GM12872 (cell line): ENCODE results near the gene CASP10.

Experiments used
- CTCF ChIP-seq: IDR thresholded peaks from 3 replicates; pipeline ENCODE4 v1.5.1; 2011; ENCODE audit warnings: low read depth, mild to moderate bottlenecking, low read length, moderate library complexity; ENCODE audit not compliant: insufficient read depth

CASP10 gene

GRCh38 chr2:201152999-201153815 is 29.7 kb upstream of the CASP10 start:
- TF ChIP-seq CTCF: no peak

GRCh38 chr2:201154615-201155399 is 28.1 kb upstream of the CASP10 start:
- no peak for TF ChIP-seq CTCF

- no peak for TF ChIP-seq CTCF
Measured at GRCh38 chr2:201156036-201156435, 26.9 kb upstream of the CASP10 start.

- no peak for TF ChIP-seq CTCF
Measured at GRCh38 chr2:201156640-201157039, 26.3 kb upstream of the CASP10 start.

- no peak for TF ChIP-seq CTCF
Measured at GRCh38 chr2:201157694-201158093, 25.2 kb upstream of the CASP10 start.

GRCh38 chr2:201158111-201158929 is 24.6 kb upstream of the CASP10 start:
- TF ChIP-seq CTCF: peak; percentile 71

DNA sequence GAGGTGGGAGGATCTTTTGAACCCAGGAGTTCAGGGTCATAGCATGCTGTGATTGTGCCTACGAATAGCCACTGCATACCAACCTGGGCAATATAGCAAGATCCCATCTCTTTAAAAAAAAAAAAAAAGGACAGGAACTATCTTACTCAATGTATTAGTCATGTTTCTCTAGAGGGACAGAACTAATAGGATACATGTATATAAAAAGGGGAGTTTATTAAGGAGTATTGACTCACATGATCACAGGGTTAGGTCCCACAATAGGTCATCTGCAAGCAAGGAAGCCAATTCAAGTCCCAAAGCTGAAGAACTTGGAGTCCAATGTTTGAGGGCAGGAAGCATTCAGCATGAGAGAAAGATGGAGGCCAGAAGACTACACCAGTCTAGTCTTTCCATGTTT is 18.8 kb upstream of the CASP10 start:
- TF ChIP-seq CTCF: no peak
